Omental fat pad (tissue), 4 donors: ENCODE data around the gene RBM19. TPM values are rescaled to one million over a fixed set of nuclear protein-coding genes. Genes with fewer than 3 reads are reported as not detected.
"Not testable (repeated sequence)": the region's sequence is repeated elsewhere in the genome, so short reads cannot be mapped to it uniquely, and the experiment has no call there.

Source experiments
- ATAC-seq: fragments of 150-250 bp; one replicate; pipeline ENCODE4 v1.9.1; 2016; ENCODE audit warnings: mild to moderate bottlenecking, moderate library complexity; ENCODE audit not compliant: low FRiP score
- DNase-seq: peaks from one replicate; pipeline ENCODE4 v3.0.0-alpha.2; 2019; ENCODE audit warnings: low spot score
- total RNA-seq, 4 donors: library from RNA; depleted of rRNA; stranded (reverse); fragments of >200 nt; gene quantifications; one replicate each; pipeline ENCODE4 v1.1.0, GENCODE V29; 2016
- TF ChIP-seq, protein P1 (sequence below), 3 donors: fragments of 450-650 bp; IDR thresholded peaks; one replicate each; pipeline ENCODE4 v1.5.1; 2016 to 2017; ENCODE audit warnings: antibody characterized with exemption in 3 of 3, mild to moderate bottlenecking in 3 of 3, moderate library complexity in 2 of 3

RBM19 gene
- total RNA-seq, 4 donors from 2014 or later = 24.3 to 41.6 (median 28.7) TPM

GRCh38 chr12:114006482-114007425 is 40.6 kb upstream of the RBM19 start:
- no peak for ATAC-seq
- no peak for DNase-seq
- TF ChIP-seq, protein P1, sequence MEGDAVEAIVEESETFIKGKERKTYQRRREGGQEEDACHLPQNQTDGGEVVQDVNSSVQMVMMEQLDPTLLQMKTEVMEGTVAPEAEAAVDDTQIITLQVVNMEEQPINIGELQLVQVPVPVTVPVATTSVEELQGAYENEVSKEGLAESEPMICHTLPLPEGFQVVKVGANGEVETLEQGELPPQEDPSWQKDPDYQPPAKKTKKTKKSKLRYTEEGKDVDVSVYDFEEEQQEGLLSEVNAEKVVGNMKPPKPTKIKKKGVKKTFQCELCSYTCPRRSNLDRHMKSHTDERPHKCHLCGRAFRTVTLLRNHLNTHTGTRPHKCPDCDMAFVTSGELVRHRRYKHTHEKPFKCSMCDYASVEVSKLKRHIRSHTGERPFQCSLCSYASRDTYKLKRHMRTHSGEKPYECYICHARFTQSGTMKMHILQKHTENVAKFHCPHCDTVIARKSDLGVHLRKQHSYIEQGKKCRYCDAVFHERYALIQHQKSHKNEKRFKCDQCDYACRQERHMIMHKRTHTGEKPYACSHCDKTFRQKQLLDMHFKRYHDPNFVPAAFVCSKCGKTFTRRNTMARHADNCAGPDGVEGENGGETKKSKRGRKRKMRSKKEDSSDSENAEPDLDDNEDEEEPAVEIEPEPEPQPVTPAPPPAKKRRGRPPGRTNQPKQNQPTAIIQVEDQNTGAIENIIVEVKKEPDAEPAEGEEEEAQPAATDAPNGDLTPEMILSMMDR (IDR thresholded peaks at IDR 0.05) = no peak

GRCh38 chr12:114004402-114004801 is 38.3 kb upstream of the RBM19 start:
- TF ChIP-seq, protein P1 (IDR thresholded peaks at IDR 0.05) = no peak
- ATAC-seq (no peak), DNase-seq (no peak)

- no peak for DNase-seq
- TF ChIP-seq, protein P1 (IDR thresholded peaks at IDR 0.05) = no peak
- no peak for ATAC-seq
These were observed 37.2 kb upstream of the RBM19 start for GRCh38 chr12:114003286-114003685.

DNA sequence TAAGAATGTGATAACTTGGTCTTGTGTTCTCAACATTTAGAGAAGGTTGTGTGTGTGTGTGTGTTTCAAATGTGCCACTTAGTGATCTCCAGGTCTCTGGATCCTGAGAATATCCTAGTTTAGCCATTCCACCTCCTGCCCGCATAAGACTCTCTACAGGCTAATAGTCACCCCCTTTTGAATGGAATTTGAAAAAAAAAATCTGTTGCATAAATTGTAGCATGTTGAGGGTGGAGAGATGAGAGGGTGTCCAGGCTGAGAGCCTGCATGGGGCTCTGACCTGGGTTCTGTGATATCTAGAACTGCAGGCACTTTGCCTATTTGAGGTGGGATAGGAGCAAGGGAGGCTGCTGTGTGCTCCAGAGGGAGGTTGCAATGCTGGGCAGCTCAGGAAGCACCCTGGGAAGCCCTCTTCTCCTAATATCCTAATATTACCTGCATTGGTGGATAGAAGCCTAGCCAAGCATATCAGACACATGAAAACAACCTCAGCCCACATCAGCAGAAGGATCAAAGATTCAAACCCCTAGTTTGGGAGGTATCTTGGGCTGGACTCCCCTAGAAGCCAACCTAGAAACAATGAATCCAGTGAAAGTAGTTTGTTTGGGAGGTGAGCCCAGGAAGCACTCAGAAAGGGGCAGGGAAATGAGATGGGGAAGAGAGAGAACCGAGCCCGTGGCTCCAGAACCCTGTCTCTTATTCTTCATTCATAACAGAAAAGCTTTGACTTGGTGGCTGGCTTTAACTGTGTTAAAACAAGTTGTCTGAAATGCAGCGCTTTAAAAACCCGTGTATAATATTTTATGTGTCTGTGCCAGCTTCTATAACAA is 35.6 kb upstream of the RBM19 start:
- no peak for DNase-seq
- TF ChIP-seq, protein P1 (IDR thresholded peaks at IDR 0.05) = no peak
- ATAC-seq = no peak

GRCh38 chr12:114000861-114001260 is 34.7 kb upstream of the RBM19 start:
- no peak for ATAC-seq
- DNase-seq = no peak
- TF ChIP-seq, protein P1 (IDR thresholded peaks at IDR 0.05) = no peak

DNA sequence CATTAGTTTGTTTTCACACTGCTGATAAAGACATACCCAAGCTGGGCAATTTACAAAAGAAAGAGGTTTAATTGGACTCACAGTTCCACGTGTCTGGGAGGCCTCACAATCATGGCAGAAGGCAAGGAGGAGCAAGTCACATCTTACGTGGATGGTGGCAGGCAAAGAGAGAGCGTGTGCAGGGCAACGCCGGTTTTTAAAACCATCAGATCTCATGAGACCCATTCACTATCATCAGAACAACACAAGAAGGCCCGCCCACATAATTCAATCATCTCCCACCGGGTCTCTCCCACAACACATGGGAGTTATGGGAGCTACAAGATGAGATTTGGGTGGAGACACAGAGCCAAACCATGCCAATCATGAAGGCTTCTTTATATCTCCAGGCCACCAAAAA is 34.1 kb upstream of the RBM19 start:
- DNase-seq, ATAC-seq: not testable (repeated sequence)

DNA sequence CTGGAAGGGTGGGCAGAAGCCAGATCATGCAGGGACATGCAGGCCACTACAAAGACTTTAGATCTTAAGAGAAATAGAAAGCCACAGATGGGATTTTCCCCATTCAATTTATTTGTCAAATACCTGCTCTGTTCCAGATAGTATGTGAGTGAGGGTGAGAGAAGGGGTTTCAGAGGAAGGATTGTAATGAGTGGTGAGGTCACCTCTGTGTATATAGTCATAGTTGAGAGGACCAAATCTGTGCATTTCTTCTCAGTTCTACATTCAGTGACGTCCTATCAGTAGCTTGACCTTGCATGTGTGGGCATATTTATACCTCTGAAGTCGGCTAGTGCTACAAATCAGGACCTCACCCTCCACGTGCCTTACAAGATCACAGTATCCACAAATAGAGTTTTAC is 31.2 kb upstream of the RBM19 start:
- ATAC-seq (no peak), DNase-seq (no peak)
- TF ChIP-seq, protein P1 (IDR thresholded peaks at IDR 0.05) = no peak
